Breast epithelium (tissue), 3 donors: ENCODE results near the gene NIBAN1.

Experiments used
- POLR2A ChIP-seq: fragments of 450-650 bp; IDR thresholded peaks from one replicate; pipeline ENCODE4 v1.6.1; 2016; ENCODE audit warnings: antibody characterized with exemption, mild to moderate bottlenecking, moderate library complexity
- POLR2AphosphoS5 ChIP-seq, 3 donors: sonication (generic); formaldehyde crosslinking; IDR thresholded peaks; one replicate each; pipeline ENCODE4 v1.6.1; 2017; ENCODE audit warnings: antibody characterized with exemption in 3 of 3
- TF ChIP-seq, protein P1 (sequence below), 3 donors: fragments of 450-650 bp; IDR thresholded peaks; one replicate each; pipeline ENCODE4 v1.5.1; 2016 to 2017; ENCODE audit warnings: antibody characterized with exemption in 3 of 3, mild to moderate bottlenecking in 3 of 3, moderate library complexity in 3 of 3

- TF ChIP-seq POLR2A (no peak), POLR2AphosphoS5 (IDR thresholded peaks at IDR 0.05) (no peak)
- TF ChIP-seq, protein P1, sequence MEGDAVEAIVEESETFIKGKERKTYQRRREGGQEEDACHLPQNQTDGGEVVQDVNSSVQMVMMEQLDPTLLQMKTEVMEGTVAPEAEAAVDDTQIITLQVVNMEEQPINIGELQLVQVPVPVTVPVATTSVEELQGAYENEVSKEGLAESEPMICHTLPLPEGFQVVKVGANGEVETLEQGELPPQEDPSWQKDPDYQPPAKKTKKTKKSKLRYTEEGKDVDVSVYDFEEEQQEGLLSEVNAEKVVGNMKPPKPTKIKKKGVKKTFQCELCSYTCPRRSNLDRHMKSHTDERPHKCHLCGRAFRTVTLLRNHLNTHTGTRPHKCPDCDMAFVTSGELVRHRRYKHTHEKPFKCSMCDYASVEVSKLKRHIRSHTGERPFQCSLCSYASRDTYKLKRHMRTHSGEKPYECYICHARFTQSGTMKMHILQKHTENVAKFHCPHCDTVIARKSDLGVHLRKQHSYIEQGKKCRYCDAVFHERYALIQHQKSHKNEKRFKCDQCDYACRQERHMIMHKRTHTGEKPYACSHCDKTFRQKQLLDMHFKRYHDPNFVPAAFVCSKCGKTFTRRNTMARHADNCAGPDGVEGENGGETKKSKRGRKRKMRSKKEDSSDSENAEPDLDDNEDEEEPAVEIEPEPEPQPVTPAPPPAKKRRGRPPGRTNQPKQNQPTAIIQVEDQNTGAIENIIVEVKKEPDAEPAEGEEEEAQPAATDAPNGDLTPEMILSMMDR (IDR thresholded peaks at IDR 0.05), result no peak
These were observed 7.3 kb downstream of the NIBAN1 start for GRCh38 chr1:184966989-184967388.
